B cell (primary cell): Measurements from ENCODE around the gene TMOD2. TPM values are rescaled to one million over a fixed set of nuclear protein-coding genes. Genes with fewer than 3 reads are reported as not detected.

ENCODE experiments used
- ATAC-seq: fragments of 200-7000 bp; cut with Tn5 transposase; one replicate; pipeline ENCODE4 v1.10.0; 2021; ENCODE audit warnings: low read depth, mild to moderate bottlenecking, moderate number of reproducible peaks, moderate library complexity
- CTCF ChIA-PET: fragments of 350-600 bp; sonication (Branson Sonifier 250); formaldehyde crosslinking; loops from one replicate; lab custom pipeline; 2021; ENCODE audit warnings: antibody characterized with exemption, inconsistent platforms; lab: Charles Lee
- POLR2A ChIA-PET: fragments of 350-600 bp; sonication (Branson Sonifier 250); formaldehyde crosslinking; loops from one replicate; lab custom pipeline; 2021; ENCODE audit warnings: antibody characterized with exemption; lab: Charles Lee
- DNase-seq: peaks from one replicate; pipeline ENCODE4 v3.0.0; 2013
- H2AFZ ChIP-seq: 2 replicates; pipeline ENCODE4 v1.6.1; 2012; ENCODE audit warnings: mild to moderate bottlenecking, low read depth, low read length; ENCODE audit not compliant: insufficient read depth, poor library complexity, severe bottlenecking
- H3K27ac ChIP-seq, 2 donors: 1 replicate in 1 of 2; 2 replicates in 1 of 2; pipeline ENCODE4 v1.5.1; 2012 to 2013; ENCODE audit warnings: low read length in 2 of 2, mild to moderate bottlenecking in 2 of 2, moderate library complexity in 1 of 2
- H3K27me3 ChIP-seq, 4 experiments: fragments of 200-600 bp in 1 of 4; sonication (generic) in 1 of 4; replicated peaks in 1 of 4; 1 replicate in 2 of 4; 2 replicates in 2 of 4; pipeline versions ENCODE4 v1.6.1 to v1.7.0; 2013 to 2016; ENCODE audit warnings: low read length in 3 of 4, mild to moderate bottlenecking in 2 of 4, mixed read lengths in 1 of 4, moderate library complexity in 1 of 4; ENCODE audit not compliant: insufficient read depth in 4 of 4, control insufficient read depth in 3 of 4; ENCODE audit errors: control extremely low read depth in 1 of 4
- H3K36me3 ChIP-seq, 2 experiments: replicated peaks in 1 of 2; 1 replicate in 1 of 2; 2 replicates in 1 of 2; pipeline versions ENCODE4 v1.6.1 to v1.7.1; 2013; ENCODE audit warnings: low read length in 1 of 2; ENCODE audit not compliant: insufficient read depth in 2 of 2, control insufficient read depth in 1 of 2; ENCODE audit errors: control extremely low read depth in 1 of 2, extremely low read depth in 1 of 2
- H3K4me1 ChIP-seq, 2 donors: fragments of 200-600 bp in 1 of 2; sonication (generic) in 1 of 2; 1 replicate in 1 of 2; 2 replicates in 1 of 2; pipeline versions ENCODE4 v1.5.1 to v1.6.1; 2013 to 2017; ENCODE audit warnings: low read length in 2 of 2; ENCODE audit not compliant: control insufficient read depth in 2 of 2, insufficient read depth in 2 of 2
- H3K4me2 ChIP-seq: replicated peaks from 2 replicates; pipeline ENCODE3; 2012; ENCODE audit warnings: mild to moderate bottlenecking, low read depth, low read length; ENCODE audit not compliant: poor library complexity, severe bottlenecking
- H3K4me3 ChIP-seq, 5 experiments: fragments of 200-600 bp in 1 of 5; sonication (generic) in 1 of 5; 1 replicate in 3 of 5; 2 replicates in 2 of 5; pipeline versions ENCODE4 v1.5.1 to v1.7.0; 2011 to 2016; ENCODE audit warnings: low read length in 4 of 5, mild to moderate bottlenecking in 4 of 5, low read depth in 2 of 5, control low read depth in 1 of 5, moderate library complexity in 1 of 5; ENCODE audit not compliant: insufficient read depth in 1 of 5; ENCODE audit errors: control extremely low read depth in 1 of 5, extremely low read depth in 1 of 5
- H3K79me2 ChIP-seq: fragments of 200-600 bp; sonication (generic); one replicate; pipeline ENCODE4 v1.6.0; 2016; ENCODE audit warnings: low read length; ENCODE audit not compliant: control insufficient read depth, insufficient read depth
- H3K9ac ChIP-seq: fragments of 200-600 bp; sonication (generic); 2 replicates; pipeline ENCODE4 v1.6.1; 2017; ENCODE audit warnings: mild to moderate bottlenecking, low read length, moderate library complexity
- H3K9me3 ChIP-seq, 3 donors: one replicate each; pipeline versions ENCODE4 v1.6.1 to v1.7.1; 2013; ENCODE audit warnings: low read length in 2 of 3; ENCODE audit not compliant: control insufficient read depth in 2 of 3, insufficient read depth in 1 of 3; ENCODE audit errors: control extremely low read depth in 1 of 3
- H4K20me1 ChIP-seq: 2 replicates; pipeline ENCODE4 v1.6.0; 2012; ENCODE audit warnings: mild to moderate bottlenecking, low read length; ENCODE audit not compliant: insufficient read depth, control insufficient read depth, poor library complexity, severe bottlenecking
- H3K27ac Mint-ChIP-seq: one replicate; pipeline ENCODE4 v1.8.0; 2021; ENCODE audit warnings: mixed read lengths
- H3K27me3 Mint-ChIP-seq: one replicate; pipeline ENCODE4 v1.8.0; 2021; ENCODE audit warnings: mixed read lengths
- H3K4me1 Mint-ChIP-seq: one replicate; pipeline ENCODE4 v1.8.0; 2021; ENCODE audit warnings: mixed read lengths
- H3K4me3 Mint-ChIP-seq: one replicate; pipeline ENCODE4 v1.8.0; 2021; ENCODE audit warnings: mixed read lengths
- H3K9me3 Mint-ChIP-seq: one replicate; pipeline ENCODE4 v1.8.0; 2022; ENCODE audit warnings: mixed read lengths; ENCODE audit not compliant: insufficient read depth
- EZH2 ChIP-seq: IDR thresholded peaks from 2 replicates; pipeline ENCODE4 v1.6.1; 2012; ENCODE audit warnings: borderline replicate concordance, low read depth, mild to moderate bottlenecking, moderate library complexity, low read length; ENCODE audit not compliant: insufficient read depth, poor library complexity, severe bottlenecking
- WGBS: methylation state at CpG from one replicate; pipeline ENCODE4 v1.1.5; 2013; ENCODE audit warnings: missing lambda C conversion rate; ENCODE audit not compliant: insufficient coverage; 5-methylcytosine and 5-hydroxymethylcytosine counted together
- intact Hi-C: fragments of 100-400 bp; cut with micrococcal nuclease; formaldehyde crosslinking; loops from one replicate; pipeline ENCODE4 v1.10.0; 2022
- polyA plus RNA-seq: library from polyadenylated mRNA; depleted of rRNA; stranded (reverse); fragments of >200 nt; gene quantifications from 2 replicates; pipeline ENCODE4 v1.2.3, GENCODE V29; 2012
- total RNA-seq, 2 donors: library from RNA; stranded (reverse); fragments of 120-200 nt in 1 of 2; gene quantifications; 1 replicate in 1 of 2; 2 replicates in 1 of 2; pipeline versions ENCODE4 v1.2.3 to v1.2.4, GENCODE V29; 2013 to 2022
- TF ChIP-seq, protein P1 (sequence below): fragments of 200-600 bp; IDR thresholded peaks from one replicate; pipeline ENCODE4 v1.8.0; 2022; ENCODE audit warnings: antibody characterized with exemption, mild to moderate bottlenecking

Gene TMOD2
- total and polyA plus RNA-seq, 2 donors (not counting 1 experiment from before 2014, with no cell fraction given), result 5.7 to 25.9 TPM

DNA sequence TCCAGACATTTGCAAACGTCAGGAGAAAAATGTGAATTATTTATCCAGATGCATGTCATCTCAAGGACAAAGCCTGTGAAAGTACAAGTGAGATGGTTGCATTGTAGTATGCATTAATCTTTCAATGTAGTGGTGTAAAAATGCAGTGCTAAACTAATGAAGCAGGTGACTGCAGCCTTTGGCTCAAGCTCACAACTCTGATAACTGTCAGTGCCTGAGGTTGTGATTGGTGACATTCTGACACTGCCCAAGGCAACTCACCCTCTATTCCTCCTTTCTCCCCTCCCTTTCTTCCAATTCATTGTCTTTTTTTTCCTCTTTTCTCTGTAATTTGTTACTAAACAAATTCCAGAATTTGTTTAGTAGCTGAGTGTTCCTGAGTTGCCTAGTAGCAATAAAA, 58.1 kb downstream of the TMOD2 start:
- ChIA-PET POLR2A (no interaction called here), CTCF (interaction anchor here (0.6 to 1.0 kb wide), 2 partner anchors 32 to 300 kb away, joined by 3 read pairs; no protein-coding TSS in a partner anchor)
- no peaks in the 10 kb centered on the region for H3K9me3 Mint-ChIP-seq

DNA sequence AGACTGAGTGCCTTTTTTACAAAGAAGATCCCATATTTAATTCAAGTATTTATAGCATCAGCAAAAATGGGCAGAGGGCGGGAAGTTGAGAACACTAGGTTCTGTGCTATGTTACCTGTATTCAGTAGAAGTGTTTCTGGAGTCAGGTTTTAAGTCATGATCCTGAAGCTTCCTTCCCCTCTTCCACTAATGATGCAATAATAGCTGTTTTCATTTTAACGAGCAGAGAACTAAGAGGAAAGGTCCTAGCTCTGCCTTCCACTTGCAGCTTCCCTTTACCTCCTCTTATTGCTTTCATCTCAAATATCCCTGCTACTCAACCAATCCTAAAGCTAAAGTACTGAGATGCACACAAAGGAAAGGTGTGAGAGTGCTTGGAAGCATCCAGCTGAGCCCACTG, 61.2 kb downstream of the TMOD2 start:
- WGBS, result no CpG with 5 or more reads among the region's 2 CpGs
- intact Hi-C loops, result no loop called here

More for the DNA sequence above, 58.1 kb downstream of the TMOD2 start:
- H3K4me1 Mint-ChIP-seq, result no peaks in the 10 kb centered on the region
- H3K4me3 Mint-ChIP-seq, result no peak overlapping the region
- no peaks in the 10 kb centered on the region for H3K79me2 ChIP-seq
- ATAC-seq (no peak), DNase-seq (no peak)
- H3K27ac ChIP-seq, result no peak overlapping the region
- intact Hi-C loops, result no loop called here
- no peak overlapping the region for H2AFZ ChIP-seq
- no peaks in the 10 kb centered on the region for H3K27me3 Mint-ChIP-seq
- no peak overlapping the region for H3K4me2 ChIP-seq
- H3K36me3 ChIP-seq, result peaks cover 0 to 13% of the 10 kb centered on the region in 2 experiments
- no peaks in the 10 kb centered on the region for H3K4me1 ChIP-seq
- no CpG with 5 or more reads among the region's 1 CpG for WGBS
- no peaks in the 10 kb centered on the region for H4K20me1 ChIP-seq
- TF ChIP-seq EZH2, result no peak
- TF ChIP-seq, protein P1, sequence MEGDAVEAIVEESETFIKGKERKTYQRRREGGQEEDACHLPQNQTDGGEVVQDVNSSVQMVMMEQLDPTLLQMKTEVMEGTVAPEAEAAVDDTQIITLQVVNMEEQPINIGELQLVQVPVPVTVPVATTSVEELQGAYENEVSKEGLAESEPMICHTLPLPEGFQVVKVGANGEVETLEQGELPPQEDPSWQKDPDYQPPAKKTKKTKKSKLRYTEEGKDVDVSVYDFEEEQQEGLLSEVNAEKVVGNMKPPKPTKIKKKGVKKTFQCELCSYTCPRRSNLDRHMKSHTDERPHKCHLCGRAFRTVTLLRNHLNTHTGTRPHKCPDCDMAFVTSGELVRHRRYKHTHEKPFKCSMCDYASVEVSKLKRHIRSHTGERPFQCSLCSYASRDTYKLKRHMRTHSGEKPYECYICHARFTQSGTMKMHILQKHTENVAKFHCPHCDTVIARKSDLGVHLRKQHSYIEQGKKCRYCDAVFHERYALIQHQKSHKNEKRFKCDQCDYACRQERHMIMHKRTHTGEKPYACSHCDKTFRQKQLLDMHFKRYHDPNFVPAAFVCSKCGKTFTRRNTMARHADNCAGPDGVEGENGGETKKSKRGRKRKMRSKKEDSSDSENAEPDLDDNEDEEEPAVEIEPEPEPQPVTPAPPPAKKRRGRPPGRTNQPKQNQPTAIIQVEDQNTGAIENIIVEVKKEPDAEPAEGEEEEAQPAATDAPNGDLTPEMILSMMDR, result no peak
- H3K9ac ChIP-seq, result no peak overlapping the region
- H3K4me3 ChIP-seq, result no peak overlapping the region
- H3K27ac Mint-ChIP-seq, result no peak overlapping the region
- no peaks in the 10 kb centered on the region for H3K9me3 ChIP-seq
- H3K27me3 ChIP-seq, result no peaks in the 10 kb centered on the region

More for the DNA sequence above, 61.2 kb downstream of the TMOD2 start:
- Histone ChIP-seq H3K9me3 (no peaks in the 10 kb centered on the region), H3K4me1 (no peaks in the 10 kb centered on the region), H3K9ac (no peak overlapping the region), H3K36me3 (no peaks in the 10 kb centered on the region), H3K4me2 (no peak overlapping the region), H3K27me3 (no peaks in the 10 kb centered on the region), H3K4me3 (no peak overlapping the region), H3K79me2 (no peaks in the 10 kb centered on the region), H4K20me1 (no peaks in the 10 kb centered on the region), H2AFZ (no peak overlapping the region), H3K27ac (no peak overlapping the region)
- Mint-ChIP-seq H3K4me1 (no peaks in the 10 kb centered on the region), H3K27ac (no peak overlapping the region), H3K4me3 (no peak overlapping the region), H3K9me3 (no peaks in the 10 kb centered on the region), H3K27me3 (no peaks in the 10 kb centered on the region)
- TF ChIP-seq EZH2, result no peak
- TF ChIP-seq, protein P1, result no peak
- no peak for ATAC-seq
- DNase-seq, result no peak
- CTCF ChIA-PET, result interaction anchor here (0.9 kb wide), 1 partner anchor 36 kb away, joined by 3 read pairs; no protein-coding TSS in a partner anchor
- POLR2A ChIA-PET, result no interaction called here
